Epithelial cell of prostate (primary cell): Measurements from ENCODE around the gene KPNA3.
A peak's percentile ranks its signal among the peaks of the same experiment; 100 is the strongest.
"Not testable (repeated sequence)": the region's sequence is repeated elsewhere in the genome, so short reads cannot be mapped to it uniquely, and the experiment has no call there.

Experiments
- DNase-seq: peaks from one replicate; pipeline ENCODE4 v3.0.0-alpha.2; 2011; ENCODE audit warnings: low read depth, low spot score
- H3K27ac ChIP-seq: fragments of 450-650 bp; 2 replicates; pipeline ENCODE4 v1.5.1; 2017; ENCODE audit warnings: mild to moderate bottlenecking

The KPNA3 gene

DNA sequence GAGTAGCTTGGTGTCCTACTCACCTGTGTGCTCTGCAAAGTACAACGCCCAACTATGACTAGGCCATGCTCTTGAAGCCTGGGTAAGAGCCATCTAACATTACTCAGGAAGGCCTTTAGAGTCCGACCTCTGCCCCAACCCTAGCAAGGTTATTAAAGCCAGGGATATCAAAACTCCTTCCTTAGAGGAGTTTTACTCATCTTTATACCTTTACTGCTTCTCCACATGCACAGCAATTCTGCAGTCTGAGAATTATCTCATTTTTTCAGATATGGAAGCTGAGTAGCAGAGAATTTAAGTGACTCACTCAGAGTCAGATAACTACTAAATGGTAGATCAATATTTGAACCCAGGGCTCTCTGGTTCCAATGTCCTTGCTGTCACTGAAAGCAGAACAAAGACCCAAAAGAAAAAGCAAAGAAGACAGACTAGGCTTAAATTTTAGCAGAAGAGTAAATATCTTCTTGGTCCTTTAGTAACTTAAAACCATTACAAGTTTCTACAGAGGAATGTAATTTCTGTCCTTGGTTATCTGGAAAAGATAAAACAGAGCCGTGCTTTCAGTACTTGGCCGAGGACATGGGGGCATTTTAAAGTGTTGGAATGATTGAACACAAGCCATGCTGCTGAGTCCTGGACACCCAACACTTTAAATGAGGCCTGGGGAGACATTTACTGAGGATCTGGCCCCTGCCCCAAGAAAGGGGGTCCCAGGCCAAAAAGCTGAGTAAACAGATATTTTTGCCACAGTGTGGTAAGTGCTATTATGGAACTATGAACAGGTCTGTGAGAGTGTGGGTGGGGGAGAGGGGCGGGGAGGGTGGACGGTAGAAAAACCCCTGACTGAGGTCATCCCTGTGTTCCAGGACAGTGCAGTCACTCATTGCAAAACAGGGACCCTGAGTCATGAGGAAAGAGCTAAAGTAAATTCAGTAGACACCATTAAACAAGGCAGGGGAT, 18.4 kb upstream of the KPNA3 start:
- DNase-seq = peak; percentile 14
- peak overlapping the region; percentile 29 for H3K27ac ChIP-seq

DNA sequence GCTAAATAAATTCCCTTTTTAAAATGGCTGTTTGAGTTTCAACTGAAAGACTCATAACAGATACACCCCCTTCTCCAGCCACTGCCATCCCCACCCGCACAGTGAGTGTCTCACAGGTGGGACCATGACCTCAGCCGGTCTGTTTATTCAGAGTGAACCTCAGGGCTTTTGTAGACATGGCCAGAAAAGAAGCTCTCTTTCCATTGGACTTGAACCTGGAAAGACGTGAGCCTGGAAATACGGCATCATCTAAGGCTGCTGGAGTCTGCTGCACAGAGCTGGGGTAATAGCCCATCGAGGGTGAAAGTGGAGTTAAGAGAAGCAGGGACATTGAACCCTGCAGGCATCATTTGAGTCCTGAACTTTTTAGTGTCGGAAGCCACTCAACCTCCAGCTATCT, 15.2 kb upstream of the KPNA3 start:
- DNase-seq = no peak
- H3K27ac ChIP-seq = no peak overlapping the region

DNA sequence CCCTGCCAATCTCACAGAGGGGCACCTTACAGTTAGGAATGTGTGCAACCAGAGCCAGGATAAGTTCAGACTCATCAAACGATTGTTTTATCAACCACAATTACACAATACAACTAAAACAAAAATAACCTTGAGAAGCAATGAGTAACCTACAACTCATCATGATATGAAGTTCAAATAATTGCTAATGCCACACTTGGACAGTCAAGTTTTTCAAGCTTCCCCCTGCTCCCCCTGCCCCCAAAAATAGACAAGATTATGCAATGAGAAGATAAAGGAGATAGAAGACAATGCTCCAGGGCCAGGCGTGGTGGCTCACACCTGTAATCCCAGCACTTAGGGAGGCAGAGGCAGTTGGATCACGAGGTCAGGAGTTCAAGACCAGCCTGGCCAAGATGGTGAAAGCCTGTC, 13.6 kb upstream of the KPNA3 start:
- peak overlapping the region; percentile 20 for H3K27ac ChIP-seq
- peak; percentile 62 for DNase-seq

DNA sequence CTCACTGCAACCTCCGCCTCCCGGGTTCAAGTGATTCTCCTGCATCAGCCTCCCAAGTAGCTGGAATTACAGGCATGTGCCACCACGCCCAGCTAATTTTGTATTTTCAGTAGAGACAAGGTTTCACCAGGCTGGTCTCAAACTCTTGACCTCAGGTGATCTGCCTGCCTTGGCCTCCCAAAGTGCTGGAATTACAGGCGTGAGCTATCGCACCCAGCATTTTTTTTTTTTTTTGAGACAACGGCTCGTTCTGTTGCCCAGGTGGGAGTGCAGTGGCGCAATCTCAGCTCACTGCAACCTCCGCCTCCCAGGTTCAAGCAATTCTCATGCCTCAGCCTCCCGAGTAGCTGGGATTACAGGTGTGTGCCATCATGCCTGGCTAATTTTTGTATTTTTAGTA, 10.6 kb upstream of the KPNA3 start:
- not testable (repeated sequence) for DNase-seq, H3K27ac ChIP-seq

DNA sequence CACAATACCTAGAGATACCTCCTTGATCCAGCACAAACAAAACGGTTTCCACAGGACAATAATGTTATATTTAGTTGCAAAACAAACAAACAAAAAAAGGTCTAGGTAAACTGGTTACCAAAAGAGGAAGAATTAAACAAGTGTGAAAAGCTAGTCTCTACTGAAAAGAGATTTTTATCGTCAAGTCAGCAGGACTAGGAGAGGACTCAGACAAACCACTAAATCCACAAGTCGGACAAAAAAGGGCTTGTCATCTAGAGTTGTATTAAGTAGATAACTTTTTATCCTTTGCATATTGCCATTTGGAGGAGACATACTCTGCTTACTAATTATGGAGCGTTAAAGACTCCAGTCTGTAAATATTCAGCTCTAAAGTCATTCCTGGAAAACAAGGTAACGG, 9.9 kb upstream of the KPNA3 start:
- DNase-seq = no peak
- no peak overlapping the region for H3K27ac ChIP-seq

DNA sequence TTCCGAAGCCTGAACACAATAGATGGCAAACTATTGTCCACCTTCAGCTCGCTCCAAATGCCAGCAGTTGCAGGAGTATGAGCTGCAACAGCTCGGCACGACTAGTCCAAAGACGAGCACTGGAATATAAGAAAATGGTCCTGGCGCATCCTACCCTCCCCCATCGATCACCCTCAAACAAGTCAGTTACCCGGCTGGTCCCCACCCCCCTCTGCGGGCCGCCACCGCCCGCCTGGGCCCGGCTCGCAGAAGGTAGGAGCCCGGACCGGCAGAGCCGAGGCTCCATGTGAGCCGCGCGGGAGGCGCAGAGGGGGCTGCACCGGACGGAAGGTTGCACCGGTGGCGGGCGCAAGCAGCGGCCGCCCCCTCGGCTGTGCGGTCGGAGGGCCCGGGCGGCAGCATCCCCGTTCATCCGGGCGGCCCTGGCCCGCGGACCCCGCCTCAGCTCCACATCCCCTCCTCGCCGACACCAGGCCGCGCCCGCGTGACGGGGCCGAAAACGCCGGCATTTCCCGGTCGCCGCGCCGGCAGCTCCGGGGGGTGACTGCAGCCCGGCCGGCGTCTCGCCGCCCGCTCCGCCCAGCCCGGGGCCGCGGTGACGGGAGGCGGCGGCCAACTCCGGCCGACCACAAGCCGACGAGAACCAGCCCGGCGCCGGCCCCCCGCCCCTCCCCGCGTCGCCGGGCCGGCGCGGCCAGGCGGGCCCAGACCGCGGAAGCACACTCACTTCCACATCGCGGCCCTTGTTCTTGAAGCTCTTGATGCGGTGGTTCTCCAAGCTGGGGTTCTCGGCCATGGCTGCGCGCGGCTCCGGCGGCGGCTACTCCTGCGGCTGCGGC, 552 bp downstream of the KPNA3 start:
- no peak for DNase-seq
- peak overlapping the region; percentile 92 for H3K27ac ChIP-seq

DNA sequence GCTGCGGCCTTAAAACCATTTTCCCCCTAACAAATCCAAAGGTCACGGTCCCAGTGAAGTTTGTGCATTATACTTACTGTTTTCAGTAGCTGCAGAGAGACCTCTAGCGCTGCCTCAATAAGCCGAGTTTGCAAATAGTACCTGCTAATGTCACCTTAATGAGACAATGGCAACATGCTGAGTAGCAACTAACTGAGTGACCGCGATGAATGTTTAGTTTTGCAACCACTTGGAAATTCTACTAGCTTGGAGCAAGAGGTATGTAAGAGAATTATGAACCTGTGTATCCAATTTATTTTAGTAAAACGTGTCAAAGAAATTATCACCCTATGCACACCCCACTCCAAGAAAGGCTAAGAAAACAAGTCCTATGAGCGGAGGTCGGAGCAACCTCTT, 1.2 kb downstream of the KPNA3 start:
- DNase-seq = no peak
- H3K27ac ChIP-seq = peak overlapping the region; percentile 92

DNA sequence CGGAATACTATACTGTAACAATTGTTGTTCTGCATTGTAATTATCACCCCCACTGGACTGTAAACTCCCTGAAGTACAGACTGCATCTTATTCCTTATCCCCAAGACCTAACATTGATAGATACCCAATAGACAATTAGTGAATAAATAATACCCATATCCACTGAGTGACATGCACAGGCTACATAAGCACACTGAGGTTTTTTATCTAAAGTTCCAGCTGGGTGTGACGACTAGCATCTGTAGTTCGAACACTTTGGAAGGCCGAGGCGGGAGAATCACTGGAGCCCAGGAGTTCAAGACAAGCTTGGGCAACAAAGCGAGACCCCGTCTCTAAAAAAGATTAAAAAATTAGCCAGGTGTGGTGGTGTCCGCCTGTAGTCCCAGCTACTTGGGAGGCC, 2.5 kb downstream of the KPNA3 start:
- no peak for DNase-seq
- no peak overlapping the region for H3K27ac ChIP-seq

DNA sequence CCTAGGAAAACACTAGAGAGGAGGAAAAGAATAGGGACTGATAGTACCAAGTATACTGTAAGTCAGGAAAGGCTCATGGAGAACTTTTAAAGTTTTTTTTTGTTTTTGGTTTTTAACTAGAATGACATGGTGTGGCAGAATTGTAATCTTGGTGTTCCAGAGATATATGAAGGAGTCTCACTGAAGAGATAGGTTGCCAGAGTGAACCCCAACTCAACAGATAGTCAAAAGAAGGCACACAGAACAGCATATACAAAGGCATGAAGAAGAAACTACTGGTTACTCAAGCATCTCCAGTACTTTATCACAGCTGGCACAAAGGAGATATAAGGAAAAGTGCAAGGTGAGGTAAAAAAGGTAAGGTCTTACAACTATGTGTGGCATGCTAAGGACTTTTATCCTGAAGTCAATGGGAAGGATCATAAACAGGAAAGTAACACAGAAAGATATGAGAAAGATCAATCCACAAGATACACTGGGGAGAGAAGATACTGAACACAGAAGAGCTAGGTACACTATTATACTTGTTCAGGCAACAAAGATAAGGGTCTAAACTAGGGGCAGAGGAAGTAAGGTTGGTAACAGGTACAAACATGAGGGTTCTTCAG, 6.0 kb downstream of the KPNA3 start:
- H3K27ac ChIP-seq = no peak overlapping the region
- no peak for DNase-seq

DNA sequence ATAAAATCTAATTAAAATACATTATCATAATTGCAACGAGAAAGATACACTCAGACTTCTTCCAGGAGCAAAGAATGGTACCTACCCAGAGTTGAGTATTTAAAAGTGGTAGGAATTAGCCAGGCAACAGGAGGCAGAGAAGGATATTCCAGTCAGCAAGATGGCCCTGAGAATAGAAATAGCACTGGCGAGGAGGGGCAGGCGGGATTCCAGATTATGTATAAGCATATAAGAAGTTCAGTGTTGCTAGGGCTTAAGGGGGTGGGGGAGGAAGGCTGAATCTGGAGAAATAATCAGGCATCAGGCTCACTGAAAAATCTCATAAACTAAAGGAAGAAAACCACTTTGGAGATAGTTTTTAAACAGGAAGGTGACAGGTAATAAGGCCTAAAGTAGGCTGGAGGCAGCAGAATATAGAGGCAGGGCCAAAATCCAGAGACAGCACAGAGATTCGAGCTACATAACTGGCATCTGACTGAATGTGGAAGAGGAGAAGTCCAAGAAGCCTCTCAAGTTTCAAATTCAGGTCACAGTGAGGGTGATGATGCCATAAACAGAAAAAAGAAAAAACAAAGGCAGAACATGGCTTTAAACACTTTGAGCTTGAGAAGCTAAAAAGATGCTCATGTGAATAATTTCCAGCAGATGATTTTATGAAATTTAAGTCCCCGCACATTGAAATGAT, 7.5 kb downstream of the KPNA3 start:
- no peak overlapping the region for H3K27ac ChIP-seq

DNA sequence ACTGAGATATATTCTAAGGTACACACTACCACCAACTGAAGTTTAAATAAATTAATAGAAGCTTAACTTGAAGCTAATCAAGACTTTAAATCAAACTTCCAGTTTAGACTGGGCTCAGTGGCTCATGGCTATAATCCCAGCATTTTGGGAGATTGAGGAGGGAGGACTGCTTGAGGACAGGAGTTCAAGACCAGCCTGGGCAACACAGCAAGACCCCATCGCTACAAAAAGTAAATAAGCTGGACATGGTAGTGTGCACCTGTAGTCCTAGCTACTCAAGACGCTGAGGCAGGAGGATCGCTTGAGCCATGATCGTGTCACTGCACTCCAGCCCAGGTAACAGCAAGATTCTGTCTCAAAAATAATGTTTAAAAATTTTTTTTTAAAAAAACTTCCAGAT, 8.6 kb downstream of the KPNA3 start:
- no peak for DNase-seq
- H3K27ac ChIP-seq = no peak overlapping the region

More for the DNA sequence above, 7.5 kb downstream of the KPNA3 start:
- no peak for DNase-seq

DNA sequence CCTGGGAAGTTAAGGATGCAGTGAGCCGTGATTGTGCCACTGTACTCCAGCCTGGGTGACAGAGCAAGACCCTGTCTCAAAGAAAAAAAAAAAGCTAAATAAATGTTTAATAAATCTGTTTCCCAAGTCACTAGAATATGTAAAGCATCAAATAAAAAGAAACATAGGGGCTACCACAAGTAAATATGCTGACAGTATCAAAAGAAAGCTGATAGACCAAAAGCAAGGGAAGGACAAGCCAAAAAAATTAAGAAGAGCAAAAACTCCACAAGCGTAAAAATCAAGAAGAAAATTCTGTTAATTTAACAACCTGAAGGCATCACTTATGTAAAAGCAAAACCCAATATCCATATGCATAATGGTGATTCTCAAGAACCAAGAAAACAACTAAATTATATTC, 9.7 kb downstream of the KPNA3 start:
- H3K27ac ChIP-seq = no peak overlapping the region
- no peak for DNase-seq

DNA sequence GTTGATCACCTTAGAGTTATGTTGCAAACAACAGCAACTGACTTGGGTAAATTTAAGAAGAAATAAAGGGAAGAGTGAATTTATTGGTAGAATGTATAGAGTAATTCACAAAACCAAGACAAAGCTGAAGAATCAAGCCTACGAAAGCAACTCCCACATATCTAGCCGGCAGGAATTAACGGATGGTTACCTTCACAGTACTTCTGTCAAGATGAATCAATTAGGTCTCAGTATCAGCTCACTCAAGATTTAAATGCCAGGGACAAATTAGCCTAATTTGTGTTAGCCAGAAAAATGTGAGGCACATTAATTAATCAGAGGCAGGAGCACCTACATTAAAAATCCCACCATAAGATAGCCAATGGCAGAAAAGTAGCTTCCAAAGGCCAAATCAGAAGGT, 10.7 kb downstream of the KPNA3 start:
- no peak for DNase-seq
- no peak overlapping the region for H3K27ac ChIP-seq

DNA sequence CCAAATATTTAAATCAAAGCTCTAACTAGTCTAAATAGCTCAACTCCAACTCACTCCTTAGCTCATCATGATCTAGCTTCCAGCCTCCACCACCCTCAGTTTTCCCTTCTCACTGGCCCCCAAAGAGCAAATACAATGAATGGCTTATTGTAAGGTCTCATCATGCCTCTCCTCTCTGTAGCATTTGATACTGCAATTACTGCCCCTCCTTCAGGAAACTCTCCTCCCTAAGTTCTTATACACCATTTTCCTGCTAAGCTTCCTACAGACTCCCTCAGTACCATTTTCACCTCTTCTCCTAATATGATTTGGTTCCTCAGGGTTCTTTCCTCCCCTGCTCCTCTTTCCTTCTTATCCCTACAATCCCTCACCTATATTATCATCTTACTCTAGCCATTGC, 12.8 kb downstream of the KPNA3 start:
- H3K27ac ChIP-seq = no peak overlapping the region
- no peak for DNase-seq

DNA sequence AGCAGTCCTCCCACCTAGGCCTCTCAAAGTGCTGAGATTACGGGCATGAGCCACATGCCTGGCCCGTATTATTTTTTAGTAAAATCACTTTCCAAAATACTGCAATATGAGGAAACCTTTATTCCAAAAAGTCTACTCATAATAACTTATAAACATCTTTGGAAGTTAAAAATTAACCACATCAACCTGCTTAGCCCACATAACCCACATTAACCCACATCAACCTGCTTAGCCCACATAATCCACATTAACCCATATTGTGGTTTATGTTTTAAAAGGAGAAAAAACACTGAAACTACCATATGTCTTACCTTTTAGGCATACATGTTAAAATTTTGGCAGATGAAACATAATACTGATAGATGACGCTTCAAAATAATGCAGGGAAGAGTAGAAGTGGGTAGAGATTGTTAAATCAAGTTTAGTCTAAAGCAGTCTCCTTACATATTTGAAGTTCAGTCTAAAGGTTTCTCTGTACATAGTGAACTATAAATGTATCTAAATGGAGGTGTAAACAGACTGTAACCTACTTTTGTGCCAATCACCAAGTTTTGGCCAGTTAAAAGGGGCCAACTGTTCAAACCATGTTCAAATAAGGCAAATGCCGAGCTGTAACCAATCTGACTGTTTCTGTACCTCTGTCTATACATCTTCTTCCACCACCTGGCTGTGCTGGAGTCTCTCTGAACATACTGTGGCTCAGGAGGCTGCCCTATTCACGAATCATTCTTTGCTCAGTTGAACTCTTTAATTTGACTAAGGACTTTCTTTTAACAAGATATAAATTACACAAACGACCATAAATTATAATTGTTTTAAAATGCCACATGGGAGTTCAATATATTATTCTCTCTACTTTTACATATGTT, 14.5 kb downstream of the KPNA3 start:
- H3K27ac ChIP-seq = no peak overlapping the region
- no peak for DNase-seq

DNA sequence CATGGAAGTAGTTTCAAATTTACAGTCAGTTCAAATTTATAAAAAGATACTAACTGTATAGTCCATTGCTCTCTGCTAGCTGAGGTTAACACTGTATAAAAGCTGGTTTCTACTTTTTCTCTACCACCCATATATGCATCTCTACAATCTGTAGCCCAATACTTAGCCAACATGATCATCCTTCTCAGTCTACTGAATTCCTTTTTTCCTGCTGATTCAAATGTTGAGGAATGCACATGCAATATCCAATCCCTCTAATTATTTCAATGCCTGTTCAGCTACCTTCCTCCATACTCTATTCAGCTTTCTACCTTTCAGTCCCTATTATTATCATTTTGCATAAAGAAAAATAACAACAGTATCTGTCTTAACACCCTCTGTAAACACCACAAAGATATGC, 15.6 kb downstream of the KPNA3 start:
- H3K27ac ChIP-seq = no peak overlapping the region
- no peak for DNase-seq

DNA sequence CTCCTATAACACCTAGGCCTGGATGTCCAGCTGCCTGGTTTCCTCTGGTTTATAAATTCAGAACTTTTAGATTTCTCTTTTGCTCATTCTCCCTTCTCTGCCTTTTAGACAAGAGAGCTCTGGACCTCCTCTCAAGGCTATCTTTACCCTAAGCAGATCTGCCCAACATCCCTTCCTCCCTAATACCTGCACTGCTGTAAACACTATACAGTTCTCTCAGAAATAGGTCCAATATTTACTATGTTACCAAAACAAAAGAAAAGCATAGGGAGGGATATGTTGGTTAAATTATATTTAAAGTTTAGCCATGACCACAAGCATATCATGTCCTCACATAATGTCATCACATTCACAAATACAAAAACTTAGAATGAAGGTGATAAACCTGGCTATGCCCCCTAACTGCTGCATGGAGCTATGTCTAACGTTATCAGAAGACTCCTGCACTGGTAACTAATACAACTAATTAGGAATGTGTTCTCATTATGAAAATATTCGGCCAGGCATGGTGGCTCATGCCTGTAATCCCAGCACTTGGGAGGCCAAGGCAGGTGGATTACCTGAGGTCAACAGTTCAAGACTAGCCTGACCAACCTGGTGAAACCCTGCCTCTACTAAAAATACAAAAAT, 18.0 kb downstream of the KPNA3 start:
- H3K27ac ChIP-seq = no peak overlapping the region
- DNase-seq = no peak

DNA sequence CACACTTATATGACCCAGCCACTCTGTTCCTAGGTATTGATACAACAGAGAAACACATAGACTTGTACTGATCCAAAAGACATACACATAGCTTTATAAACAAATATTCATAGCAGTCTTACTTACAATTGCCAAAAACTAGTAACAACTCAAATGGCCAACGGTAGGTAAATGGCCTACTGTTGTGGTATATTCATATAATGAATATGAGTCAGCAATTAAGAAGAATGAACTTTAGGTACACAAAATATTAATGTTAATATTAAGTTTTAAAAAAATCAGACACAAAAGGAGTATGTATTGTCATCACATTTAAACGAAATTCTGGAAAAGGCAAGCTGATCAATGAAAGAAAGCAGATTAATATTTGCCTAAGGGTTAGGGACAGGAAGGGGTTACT, 19.7 kb downstream of the KPNA3 start:
- no peak overlapping the region for H3K27ac ChIP-seq
- no peak for DNase-seq

DNA sequence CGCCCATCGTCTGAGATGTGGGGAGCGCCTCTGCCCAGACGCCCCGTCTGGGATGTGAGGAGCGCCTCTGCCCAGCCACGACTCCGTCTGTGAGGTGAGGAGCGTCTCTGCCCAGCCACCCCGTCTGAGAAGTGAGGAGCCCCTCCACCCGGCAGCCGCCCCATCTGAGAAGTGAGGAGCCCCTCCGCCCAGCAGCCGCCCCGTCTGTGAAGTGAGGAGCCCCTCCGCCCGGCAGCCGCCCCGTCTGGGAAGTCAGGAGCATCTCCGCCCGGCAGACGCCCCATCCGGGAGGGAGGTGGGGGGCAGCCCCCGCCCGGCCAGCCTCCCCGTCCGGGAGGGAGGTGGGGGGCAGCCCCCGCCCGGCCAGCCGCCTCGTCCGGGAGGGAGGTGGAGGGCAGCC, 30.7 kb downstream of the KPNA3 start:
- DNase-seq, H3K27ac ChIP-seq: not testable (repeated sequence)
